GM21447 (cell line): ENCODE results near the gene DBP.

ENCODE experiments used
- ATAC-seq: cut with Tn5 transposase; IDR thresholded peaks from one replicate; pipeline ENCODE4 v1.9.1; 2021; ENCODE audit not compliant: unreplicated experiment

The DBP gene

GRCh38 chr19:48613852-48614435 lies 23.2 kb downstream of the DBP start:
- ATAC-seq, result no peak

- ATAC-seq, result no peak
Observed at GRCh38 chr19:48613024-48613851, 23.9 kb downstream of the DBP start.

DNA sequence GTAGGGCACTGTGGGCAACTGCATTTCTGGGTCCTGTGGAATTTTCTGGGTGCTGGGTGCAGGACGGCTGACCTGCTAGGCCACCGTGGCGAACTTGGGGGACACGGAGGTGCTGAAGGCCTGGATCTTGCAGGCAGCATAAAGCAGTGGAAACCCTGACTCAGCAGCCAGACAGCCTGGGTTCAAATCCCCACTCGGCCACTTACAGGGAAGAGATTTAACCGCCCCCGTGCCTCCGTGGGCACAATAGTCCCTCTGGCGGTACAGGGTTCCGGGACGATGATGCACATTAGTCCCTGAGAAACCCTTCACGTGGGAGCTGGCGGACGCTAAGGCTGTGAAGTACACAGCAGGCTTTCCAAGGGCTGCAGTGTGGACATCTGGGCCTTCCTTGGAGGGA lies 25.3 kb downstream of the DBP start:
- no peak for ATAC-seq

DNA sequence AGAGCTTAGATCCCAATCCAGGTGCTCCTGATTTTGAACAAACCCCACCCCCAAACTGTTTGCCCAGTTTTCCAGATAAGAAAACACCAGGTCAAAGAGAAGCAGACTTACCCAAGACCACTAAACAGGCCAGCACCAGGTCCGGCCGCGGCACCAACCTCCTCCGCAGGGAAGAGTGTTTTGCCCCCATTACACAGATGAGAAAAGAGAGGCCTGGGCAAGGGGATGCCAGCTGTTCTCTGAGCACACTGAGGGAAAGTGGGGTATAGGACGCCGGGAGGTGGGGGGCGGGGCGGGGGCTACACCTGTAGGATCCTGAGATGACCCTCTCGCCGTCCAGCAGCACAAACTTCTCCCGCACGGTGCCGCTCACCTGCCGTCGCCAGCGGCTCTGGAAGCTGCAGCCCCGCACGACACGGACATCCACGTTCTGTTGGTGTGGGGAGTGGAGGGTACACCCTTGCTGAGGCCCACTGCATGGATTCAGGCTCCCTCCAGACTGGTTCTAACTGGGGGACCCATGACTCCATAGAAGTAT lies 27.5 kb downstream of the DBP start:
- no peak for ATAC-seq

GRCh38 chr19:48608798-48609263 lies 28.3 kb downstream of the DBP start:
- no peak for ATAC-seq

DNA sequence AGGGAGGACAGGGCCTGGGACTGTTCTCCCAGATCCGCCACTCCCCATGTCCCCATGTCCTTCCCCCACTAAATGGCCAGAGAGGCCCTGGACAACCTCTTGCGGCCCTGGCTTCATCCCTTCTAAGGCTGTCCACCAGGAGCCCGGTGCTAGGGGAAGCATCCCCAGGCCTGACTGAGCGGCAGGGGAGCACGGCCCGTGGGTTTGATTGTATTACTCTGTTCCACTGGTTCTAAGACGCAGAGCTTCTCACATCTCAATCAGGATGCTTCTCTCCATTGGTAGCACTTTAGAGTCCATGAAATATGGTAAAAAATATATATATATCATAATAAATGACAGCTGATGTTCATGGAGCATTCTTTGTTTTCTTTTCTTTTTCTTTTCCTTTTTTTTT lies 29.8 kb downstream of the DBP start:
- no peak for ATAC-seq

GRCh38 chr19:48606463-48607358 lies 30.5 kb downstream of the DBP start, which contains the start of gene SPACA4:
Gene SPACA4, plus strand, starts transcription at chr19:48606742. Its CDS starts 237 bp downstream, at chr19:48606979.
- no peak for ATAC-seq

GRCh38 chr19:48603850-48604249 lies 33.3 kb downstream of the DBP start:
- no peak for ATAC-seq

- no peak for ATAC-seq
Observed at GRCh38 chr19:48603449-48603848, 33.7 kb downstream of the DBP start.

DNA sequence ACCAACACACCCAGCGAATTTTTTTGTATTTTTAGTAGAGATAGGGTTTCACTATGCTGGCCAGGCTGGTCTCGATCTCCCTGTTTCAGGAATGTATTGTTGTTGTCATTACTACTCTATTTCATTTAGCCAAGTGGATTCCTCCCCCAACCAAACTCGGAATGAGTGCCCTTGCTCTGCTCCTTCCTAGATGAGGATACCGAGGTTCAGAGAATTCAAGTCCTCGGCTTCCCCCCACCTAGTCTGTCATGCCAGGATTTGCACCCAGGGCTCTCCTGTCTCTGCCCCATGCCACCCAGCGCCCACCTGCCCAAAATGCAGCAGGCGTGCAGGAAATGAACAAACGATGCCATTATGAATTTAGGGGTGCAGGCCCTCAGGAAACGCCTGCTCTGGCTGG lies 34.2 kb downstream of the DBP start:
- no peak for ATAC-seq

DNA sequence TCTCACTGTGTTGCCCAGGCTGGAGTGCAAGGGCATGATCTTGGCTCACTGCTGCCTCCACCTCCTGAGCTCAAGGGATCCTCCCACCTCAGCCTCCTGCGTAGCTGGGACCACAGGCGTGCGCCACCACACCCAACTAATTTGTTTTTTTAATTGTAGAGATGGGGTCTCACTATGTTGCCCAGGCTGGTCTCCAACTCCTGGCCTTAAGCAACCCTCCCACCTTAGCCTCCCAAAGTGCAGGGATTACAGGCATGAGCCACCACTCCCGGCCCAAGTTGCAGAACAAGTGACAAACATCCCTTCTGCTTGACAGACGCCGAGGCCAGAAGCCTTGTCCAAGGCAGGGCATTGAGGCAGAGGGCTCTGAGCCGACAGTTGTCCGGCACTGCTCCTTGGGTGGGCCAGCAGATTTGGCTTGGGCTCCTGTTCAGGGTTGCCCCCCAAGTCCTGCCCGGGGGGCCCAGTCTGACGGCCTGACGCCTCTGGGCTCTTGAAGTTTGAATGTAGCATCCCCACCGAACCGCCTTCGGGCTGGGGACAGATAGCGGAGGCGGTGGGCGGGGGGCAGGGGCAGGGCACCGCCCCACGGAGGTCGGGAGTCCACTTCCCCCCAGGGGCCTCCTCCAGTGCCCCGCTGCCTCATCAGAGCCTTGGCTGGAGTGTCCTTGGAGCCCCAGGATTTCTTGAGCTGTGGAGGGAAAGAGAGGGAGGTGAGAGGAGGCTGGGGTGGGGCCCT lies 36.3 kb downstream of the DBP start:
- ATAC-seq, result no peak

- no peak for ATAC-seq
Observed at GRCh38 chr19:48598996-48599700, 38.0 kb downstream of the DBP start.

DNA sequence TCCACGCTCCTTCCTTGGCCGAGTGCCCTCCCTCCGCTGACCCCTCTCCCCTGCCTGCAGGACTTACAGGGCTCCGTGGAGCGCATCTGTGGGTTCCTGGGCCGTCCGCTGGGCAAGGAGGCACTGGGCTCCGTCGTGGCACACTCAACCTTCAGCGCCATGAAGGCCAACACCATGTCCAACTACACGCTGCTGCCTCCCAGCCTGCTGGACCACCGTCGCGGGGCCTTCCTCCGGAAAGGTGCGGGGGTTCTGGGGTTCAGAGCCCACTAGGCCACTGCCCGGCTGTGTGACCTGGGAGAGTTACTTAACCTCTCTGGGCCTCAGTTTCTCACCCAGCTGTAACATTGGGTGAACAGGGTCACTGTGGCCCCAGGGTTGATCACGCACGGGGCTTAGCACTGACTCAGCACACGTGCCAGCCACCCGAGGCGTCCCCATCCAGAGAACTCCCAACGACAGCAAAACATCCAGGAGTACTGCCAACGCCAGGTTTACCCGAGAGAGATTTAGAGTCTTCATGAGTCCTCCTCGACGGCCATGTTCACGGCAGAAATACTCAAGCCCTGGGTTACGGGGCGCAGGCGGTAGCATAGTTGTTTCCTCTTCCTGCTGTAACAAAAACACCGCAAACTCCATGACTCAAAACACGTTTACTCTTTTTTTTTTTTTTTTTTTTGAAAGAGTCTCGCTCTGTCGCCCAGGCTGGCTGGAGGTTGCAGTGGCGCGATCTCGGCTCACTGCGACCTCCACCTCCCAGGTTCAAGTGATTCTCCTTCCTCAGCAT lies 40.3 kb downstream of the DBP start:
- ATAC-seq, result no peak

GRCh38 chr19:48596237-48596636 lies 40.9 kb downstream of the DBP start:
- no peak for ATAC-seq

GRCh38 chr19:48595833-48596232 lies 41.3 kb downstream of the DBP start:
- ATAC-seq, result no peak

DNA sequence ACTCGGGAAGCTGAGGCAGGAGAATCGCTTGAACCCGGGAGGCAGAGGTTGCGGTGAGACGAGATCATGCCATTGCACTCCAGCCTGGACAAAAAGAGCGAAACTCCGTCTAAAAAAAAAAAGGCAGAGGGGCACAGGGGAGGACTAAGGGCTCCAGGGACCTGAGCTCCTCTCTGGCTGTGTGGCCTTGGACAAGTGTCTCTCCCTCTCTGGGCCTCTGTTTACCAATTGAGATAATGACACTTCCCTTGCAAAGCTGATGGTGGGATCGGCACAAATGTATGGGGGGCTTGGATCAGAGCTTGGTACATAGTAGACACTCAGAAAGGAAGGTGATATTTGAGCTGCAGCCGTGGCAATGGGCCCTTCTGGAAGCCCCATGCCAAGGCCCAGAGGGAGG lies 42.0 kb downstream of the DBP start:
- ATAC-seq, result no peak

GRCh38 chr19:48591021-48591420 lies 46.2 kb downstream of the DBP start:
- no peak for ATAC-seq

GRCh38 chr19:48588670-48589401 lies 48.3 kb downstream of the DBP start:
- no peak for ATAC-seq
